DOHH2 (cell line): Measurements from ENCODE around the gene DNASE1L2.

Source experiments
- H3F3A ChIP-seq: fragments of 200-600 bp; sonication (generic), shearing (Covaris generic); 2 replicates; pipeline ENCODE4 v1.6.0; 2016; ENCODE audit warnings: antibody characterized with exemption, mild to moderate bottlenecking; ENCODE audit not compliant: control insufficient read depth, insufficient read depth
- H3K27ac ChIP-seq: fragments of 200-600 bp; sonication (generic); 2 replicates; pipeline ENCODE4 v1.5.1; 2014; ENCODE audit warnings: low read depth, mild to moderate bottlenecking, low read length, moderate library complexity
- H3K27me3 ChIP-seq: fragments of 200-600 bp; sonication (generic); 2 replicates; pipeline ENCODE4 v1.6.1; 2014; ENCODE audit warnings: mild to moderate bottlenecking, low read length, mixed read lengths; ENCODE audit not compliant: control insufficient read depth
- H3K36me3 ChIP-seq: fragments of 200-600 bp; sonication (generic); 2 replicates; pipeline ENCODE4 v1.6.1; 2014; ENCODE audit warnings: mild to moderate bottlenecking, low read length, moderate library complexity, mixed read lengths; ENCODE audit not compliant: control insufficient read depth
- H3K4me1 ChIP-seq: fragments of 200-600 bp; sonication (generic); 2 replicates; pipeline ENCODE4 v1.6.1; 2014; ENCODE audit warnings: mild to moderate bottlenecking, low read length, mixed read lengths; ENCODE audit not compliant: control insufficient read depth
- H3K4me2 ChIP-seq: fragments of 200-600 bp; sonication (generic); 2 replicates; pipeline ENCODE4 v1.6.0; 2014; ENCODE audit warnings: mild to moderate bottlenecking, low read length, moderate library complexity
- H3K4me3 ChIP-seq: fragments of 200-600 bp; sonication (generic); 2 replicates; pipeline ENCODE4 v1.5.1; 2014; ENCODE audit warnings: mild to moderate bottlenecking, low read length, mixed read lengths
- H3K79me2 ChIP-seq: fragments of 200-600 bp; sonication (generic); 2 replicates; pipeline ENCODE4 v1.6.1; 2014; ENCODE audit warnings: mild to moderate bottlenecking, low read length, mixed read lengths; ENCODE audit not compliant: control insufficient read depth
- H3K9me2 ChIP-seq: fragments of 200-600 bp; sonication (generic); replicated peaks from 2 replicates; pipeline ENCODE4 v1.6.1; 2014; ENCODE audit warnings: mild to moderate bottlenecking, low read length, mixed read lengths; ENCODE audit not compliant: control insufficient read depth
- H3K9me3 ChIP-seq: fragments of 200-600 bp; sonication (generic); 2 replicates; pipeline ENCODE4 v1.6.1; 2014; ENCODE audit warnings: antibody characterized with exemption, low read length, mixed read lengths; ENCODE audit not compliant: control insufficient read depth, insufficient read depth
- H4K20me1 ChIP-seq: fragments of 200-600 bp; sonication (generic); 2 replicates; pipeline ENCODE4 v1.6.0; 2014; ENCODE audit warnings: low read depth, mild to moderate bottlenecking, antibody characterized with exemption, low read length, moderate library complexity; ENCODE audit not compliant: control insufficient read depth, insufficient read depth
- EZH2phosphoT487 ChIP-seq: fragments of 200-600 bp; sonication (generic); IDR thresholded peaks from 2 replicates; pipeline ENCODE4 v1.6.1; 2017; ENCODE audit warnings: borderline replicate concordance, mild to moderate bottlenecking, antibody characterized with exemption, low read length, moderate library complexity, mixed read lengths
- TF ChIP-seq, protein P1 (sequence below): fragments of 200-600 bp; sonication (generic); IDR thresholded peaks from one replicate; pipeline ENCODE4 v1.5.1; 2014; ENCODE audit warnings: antibody characterized with exemption, mild to moderate bottlenecking, low read depth, low read length; ENCODE audit not compliant: poor library complexity, severe bottlenecking

Gene DNASE1L2

GRCh38 chr16:2208772-2209171 is 27.5 kb upstream of the DNASE1L2 start:
- peaks cover 64% of the 10 kb centered on the region for H3K36me3 ChIP-seq
- no peaks in the 10 kb centered on the region for H3K9me3 ChIP-seq
- TF ChIP-seq EZH2phosphoT487, result no peak
- TF ChIP-seq, protein P1, sequence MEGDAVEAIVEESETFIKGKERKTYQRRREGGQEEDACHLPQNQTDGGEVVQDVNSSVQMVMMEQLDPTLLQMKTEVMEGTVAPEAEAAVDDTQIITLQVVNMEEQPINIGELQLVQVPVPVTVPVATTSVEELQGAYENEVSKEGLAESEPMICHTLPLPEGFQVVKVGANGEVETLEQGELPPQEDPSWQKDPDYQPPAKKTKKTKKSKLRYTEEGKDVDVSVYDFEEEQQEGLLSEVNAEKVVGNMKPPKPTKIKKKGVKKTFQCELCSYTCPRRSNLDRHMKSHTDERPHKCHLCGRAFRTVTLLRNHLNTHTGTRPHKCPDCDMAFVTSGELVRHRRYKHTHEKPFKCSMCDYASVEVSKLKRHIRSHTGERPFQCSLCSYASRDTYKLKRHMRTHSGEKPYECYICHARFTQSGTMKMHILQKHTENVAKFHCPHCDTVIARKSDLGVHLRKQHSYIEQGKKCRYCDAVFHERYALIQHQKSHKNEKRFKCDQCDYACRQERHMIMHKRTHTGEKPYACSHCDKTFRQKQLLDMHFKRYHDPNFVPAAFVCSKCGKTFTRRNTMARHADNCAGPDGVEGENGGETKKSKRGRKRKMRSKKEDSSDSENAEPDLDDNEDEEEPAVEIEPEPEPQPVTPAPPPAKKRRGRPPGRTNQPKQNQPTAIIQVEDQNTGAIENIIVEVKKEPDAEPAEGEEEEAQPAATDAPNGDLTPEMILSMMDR, result no peak
- H3K9me2 ChIP-seq, result no peaks in the 10 kb centered on the region
- H3K4me3 ChIP-seq, result no peak overlapping the region
- no peaks in the 10 kb centered on the region for H3K27me3 ChIP-seq
- H3K4me2 ChIP-seq, result no peak overlapping the region
- H3F3A ChIP-seq, result peaks cover 7% of the 10 kb centered on the region; the same call in 1 of the 2 replicates
- peaks cover 36% of the 10 kb centered on the region for H3K4me1 ChIP-seq
- H3K27ac ChIP-seq, result no peak overlapping the region
- peaks cover 9% of the 10 kb centered on the region for H4K20me1 ChIP-seq
- peaks cover 46% of the 10 kb centered on the region for H3K79me2 ChIP-seq

DNA sequence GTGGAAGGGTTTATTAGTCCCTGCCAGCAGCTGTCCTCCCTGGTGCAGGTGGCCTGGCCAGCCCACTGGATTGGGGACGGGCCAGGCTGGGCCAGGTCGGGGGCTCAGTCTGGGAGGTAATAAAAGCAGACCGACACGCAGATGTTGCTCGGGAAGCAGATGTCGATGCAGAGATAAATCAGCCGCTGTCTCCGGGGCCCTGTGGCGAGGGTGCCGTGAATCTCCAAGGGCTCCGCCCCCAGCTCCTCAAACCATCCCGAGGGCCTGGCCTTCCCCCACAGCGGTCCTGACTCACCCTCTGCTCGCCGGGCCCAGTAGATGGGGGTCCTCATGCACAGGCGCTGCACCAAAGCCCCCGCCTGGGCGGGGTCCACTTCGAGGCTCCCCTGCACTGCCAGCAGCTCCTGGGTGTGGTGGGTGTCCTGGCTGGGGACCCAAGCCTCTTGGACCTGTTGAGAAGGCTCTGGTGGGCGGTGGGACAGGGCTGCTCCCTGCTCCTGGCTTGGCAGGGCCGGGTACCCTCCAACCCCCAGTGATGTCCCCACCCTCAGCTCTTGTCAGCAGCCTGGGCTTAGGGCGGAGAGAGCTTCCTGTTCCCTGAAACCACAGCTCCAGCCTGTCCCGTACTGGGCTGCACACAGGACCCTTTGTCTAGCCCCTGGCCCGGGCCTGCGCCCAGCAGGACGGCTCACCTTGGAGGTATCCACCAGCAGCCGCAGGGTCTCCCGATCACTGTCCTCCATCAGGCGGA is 26.8 kb upstream of the DNASE1L2 start:
- peaks cover 7% of the 10 kb centered on the region; the same call in 1 of the 2 replicates for H3F3A ChIP-seq
- H3K9me3 ChIP-seq, result no peaks in the 10 kb centered on the region
- H3K4me3 ChIP-seq, result no peak overlapping the region
- no peak overlapping the region for H3K27ac ChIP-seq
- peaks cover 64% of the 10 kb centered on the region for H3K36me3 ChIP-seq
- no peak overlapping the region for H3K4me2 ChIP-seq
- peaks cover 9% of the 10 kb centered on the region for H4K20me1 ChIP-seq
- no peaks in the 10 kb centered on the region for H3K9me2 ChIP-seq
- peaks cover 53% of the 10 kb centered on the region for H3K79me2 ChIP-seq
- H3K27me3 ChIP-seq, result no peaks in the 10 kb centered on the region
- TF ChIP-seq, protein P1, result no peak
- TF ChIP-seq EZH2phosphoT487, result no peak
- H3K4me1 ChIP-seq, result peaks cover 34% of the 10 kb centered on the region

- Histone ChIP-seq H4K20me1 (peaks cover 9% of the 10 kb centered on the region), H3K27ac (no peak overlapping the region), H3K9me2 (no peaks in the 10 kb centered on the region), H3K36me3 (peaks cover 64% of the 10 kb centered on the region), H3K4me1 (peaks cover 29% of the 10 kb centered on the region), H3K4me2 (no peak overlapping the region), H3K27me3 (no peaks in the 10 kb centered on the region), H3K9me3 (no peaks in the 10 kb centered on the region), H3K4me3 (no peak overlapping the region), H3K79me2 (peaks cover 55% of the 10 kb centered on the region), H3F3A (peaks cover 7% of the 10 kb centered on the region; the same call in 1 of the 2 replicates)
- TF ChIP-seq, protein P1, result no peak
- TF ChIP-seq EZH2phosphoT487, result no peak
Measured at GRCh38 chr16:2210009-2210332, 26.3 kb upstream of the DNASE1L2 start.
